SK-N-SH (cell line): ENCODE results near the gene RHOJ. TPM values are rescaled to one million over a fixed set of nuclear protein-coding genes. Genes with fewer than 3 reads are reported as not detected.
A peak's percentile ranks its signal among the peaks of the same experiment; 100 is the strongest.

Source experiments
- CTCF ChIA-PET: fragments of 300-600, 350-600 bp; formaldehyde crosslinking; extraction: SDS; loops from one replicate; lab custom pipeline; 2021; lab: Yijun Ruan, JAX
- POLR2A ChIA-PET: fragments of 350-600 bp; sonication (Branson Sonifier 250); formaldehyde crosslinking; extraction: SDS; loops from one replicate; lab custom pipeline; 2020; ENCODE audit warnings: antibody characterized with exemption, inconsistent platforms; lab: Yijun Ruan, JAX
- DNase-seq: peaks from one replicate; pipeline ENCODE4 v3.0.0; 2012
- H2AFZ ChIP-seq: fragments of 200-600 bp; sonication (generic); 2 replicates; pipeline ENCODE4 v1.8.1; 2016; ENCODE audit warnings: antibody characterized with exemption, mild to moderate bottlenecking, low read depth
- H3F3A ChIP-seq: fragments of 200-600 bp; sonication (generic); replicated peaks from 2 replicates; pipeline ENCODE3; 2016; ENCODE audit warnings: antibody characterized with exemption, mild to moderate bottlenecking; ENCODE audit not compliant: insufficient read depth
- H3K27ac ChIP-seq, 2 experiments: fragments of 200-500 bp in 1 of 2; fragments of 200-600 bp in 1 of 2; sonication (Bioruptor generic) in 1 of 2; sonication (generic), shearing (Covaris generic) in 1 of 2; 2 replicates each; pipeline versions ENCODE4 v1.5.1 to v1.6.1; 2014 to 2016; ENCODE audit warnings: low read depth in 2 of 2, inconsistent platforms in 1 of 2, low read length in 1 of 2, mild to moderate bottlenecking in 1 of 2, mixed read lengths in 1 of 2
- H3K27me3 ChIP-seq: fragments of 200-600 bp; sonication (generic), shearing (Covaris generic); 2 replicates; pipeline ENCODE4 v1.6.1; 2016; ENCODE audit warnings: mixed run types; ENCODE audit not compliant: insufficient read depth
- H3K36me3 ChIP-seq, 2 experiments: fragments of 200-500 bp in 1 of 2; fragments of 200-600 bp in 1 of 2; sonication (Bioruptor generic) in 1 of 2; sonication (generic) in 1 of 2; replicated peaks in 1 of 2; 2 replicates each; pipeline versions ENCODE3 to v1.5.1; 2014 to 2016; ENCODE audit warnings: low read length in 1 of 2, mild to moderate bottlenecking in 1 of 2; ENCODE audit not compliant: insufficient read depth in 2 of 2, control insufficient read depth in 1 of 2
- H3K4me1 ChIP-seq, 2 experiments: fragments of 200-500 bp in 1 of 2; fragments of 200-600 bp in 1 of 2; sonication (Bioruptor generic) in 1 of 2; sonication (generic), shearing (Covaris generic) in 1 of 2; 2 replicates each; pipeline versions ENCODE4 v1.5.1 to v1.6.1; 2014 to 2016; ENCODE audit warnings: low read depth in 1 of 2, low read length in 1 of 2, mixed run types in 1 of 2; ENCODE audit not compliant: insufficient read depth in 2 of 2, control insufficient read depth in 1 of 2
- H3K4me2 ChIP-seq: fragments of 200-600 bp; sonication (generic), shearing (Covaris generic); 2 replicates; pipeline ENCODE4 v1.6.1; 2017; ENCODE audit warnings: mixed run types
- H3K4me3 ChIP-seq, 2 experiments: fragments of 200-500 bp in 1 of 2; fragments of 200-600 bp in 1 of 2; sonication (Bioruptor generic) in 1 of 2; sonication (generic), shearing (Covaris generic) in 1 of 2; 2 replicates each; pipeline versions ENCODE4 v1.5.1 to v1.8.1; 2014 to 2016; ENCODE audit warnings: low read depth in 2 of 2, inconsistent platforms in 1 of 2, low read length in 1 of 2, mild to moderate bottlenecking in 1 of 2, mixed read lengths in 1 of 2, moderate library complexity in 1 of 2
- H3K79me2 ChIP-seq: fragments of 200-600 bp; sonication (generic); 2 replicates; pipeline ENCODE4 v1.8.1; 2017; ENCODE audit warnings: mild to moderate bottlenecking; ENCODE audit not compliant: insufficient read depth
- H3K9ac ChIP-seq: fragments of 200-600 bp; sonication (generic); 2 replicates; pipeline ENCODE4 v1.6.1; 2017; ENCODE audit warnings: mixed run types
- H3K9me2 ChIP-seq: fragments of 200-600 bp; sonication (generic); 2 replicates; pipeline ENCODE4 v1.6.1; 2017; ENCODE audit warnings: mixed run types
- H3K9me3 ChIP-seq: fragments of 200-600 bp; sonication (generic); 2 replicates; pipeline ENCODE4 v1.6.1; 2017; ENCODE audit warnings: mixed run types, mild to moderate bottlenecking, moderate library complexity
- H4K20me1 ChIP-seq: fragments of 200-600 bp; sonication (generic); 2 replicates; pipeline ENCODE4 v1.6.1; 2017; ENCODE audit warnings: mild to moderate bottlenecking, mixed run types; ENCODE audit not compliant: insufficient read depth
- CHD2 ChIP-seq: fragments of 150-350 bp; IDR thresholded peaks from 2 replicates; pipeline ENCODE4 v1.6.1; 2018; ENCODE audit warnings: low read length; ENCODE audit not compliant: partially characterized antibody
- MEF2A ChIP-seq: IDR thresholded peaks from 2 replicates; pipeline ENCODE4 v1.4.0; 2012; ENCODE audit warnings: low read depth, borderline replicate concordance
- MXI1 ChIP-seq: IDR thresholded peaks from 2 replicates; pipeline ENCODE4 v1.6.1; 2012; ENCODE audit warnings: mild to moderate bottlenecking, low read depth, low read length, improper control_type of control experiment
- NFIC ChIP-seq: IDR thresholded peaks from 2 replicates; pipeline ENCODE4 v1.4.0; 2012; ENCODE audit warnings: borderline replicate concordance
- SMC3 ChIP-seq: IDR thresholded peaks from 2 replicates; pipeline ENCODE4 v1.6.1; 2012; ENCODE audit warnings: low read depth, low read length, improper control_type of control experiment
- YY1 ChIP-seq: IDR thresholded peaks from 2 replicates; pipeline ENCODE4 v1.4.0; 2012; ENCODE audit warnings: low read depth, mild to moderate bottlenecking
- WGBS: methylation state at CpG from one replicate; pipeline ENCODE4 v1.1.6; 2017; ENCODE audit warnings: low lambda C conversion rate; 5-methylcytosine and 5-hydroxymethylcytosine counted together
- polyA plus RNA-seq, 3 experiments: library from polyadenylated mRNA; depleted of rRNA; stranded (reverse); fragments of >200 nt; gene quantifications; 2 replicates each; pipeline ENCODE4 v1.2.3, GENCODE V29; 2012
- TF ChIP-seq, protein P1 (sequence below): IDR thresholded peaks from 2 replicates; pipeline ENCODE4 v1.6.1; 2012; ENCODE audit warnings: mild to moderate bottlenecking, low read depth, low read length, moderate library complexity
- TF ChIP-seq, protein P2 (sequence below): IDR thresholded peaks from 2 replicates; pipeline ENCODE4 v1.4.0; 2012; ENCODE audit warnings: low read depth, borderline replicate concordance
- TF ChIP-seq, protein P3 (sequence below): fragments of 200-600 bp; sonication (generic); IDR thresholded peaks from 2 replicates; pipeline ENCODE4 v1.6.1; 2017; ENCODE audit warnings: antibody characterized with exemption, mild to moderate bottlenecking, moderate library complexity

Gene RHOJ
- polyA plus RNA-seq, 1 of the 3 experiments (the other 2 are of a cell fraction) = 12.1 TPM

DNA sequence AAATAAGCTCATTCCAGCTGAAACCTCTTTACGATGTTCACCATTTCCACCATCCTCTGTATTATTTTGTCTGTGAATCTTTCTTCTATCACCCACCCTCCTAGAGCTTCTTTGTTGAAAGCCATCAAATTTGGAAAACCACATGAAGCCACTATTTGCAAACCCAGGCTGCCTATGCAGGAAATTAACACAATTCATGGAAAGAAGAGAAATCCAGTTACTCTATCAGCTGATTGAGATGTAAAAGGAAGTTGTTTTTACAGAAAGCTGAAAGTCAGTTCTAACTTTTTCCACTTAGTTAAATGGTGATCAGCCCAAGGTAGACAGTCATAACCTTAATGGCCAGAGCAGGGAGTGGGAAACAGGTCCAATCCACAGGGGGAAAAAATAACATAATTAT is 6.6 kb downstream of the RHOJ start:
- TF ChIP-seq CHD2 (no peak), SMC3 (no peak), NFIC (no peak), YY1 (no peak), MEF2A (no peak)
- TF ChIP-seq, protein P1, sequence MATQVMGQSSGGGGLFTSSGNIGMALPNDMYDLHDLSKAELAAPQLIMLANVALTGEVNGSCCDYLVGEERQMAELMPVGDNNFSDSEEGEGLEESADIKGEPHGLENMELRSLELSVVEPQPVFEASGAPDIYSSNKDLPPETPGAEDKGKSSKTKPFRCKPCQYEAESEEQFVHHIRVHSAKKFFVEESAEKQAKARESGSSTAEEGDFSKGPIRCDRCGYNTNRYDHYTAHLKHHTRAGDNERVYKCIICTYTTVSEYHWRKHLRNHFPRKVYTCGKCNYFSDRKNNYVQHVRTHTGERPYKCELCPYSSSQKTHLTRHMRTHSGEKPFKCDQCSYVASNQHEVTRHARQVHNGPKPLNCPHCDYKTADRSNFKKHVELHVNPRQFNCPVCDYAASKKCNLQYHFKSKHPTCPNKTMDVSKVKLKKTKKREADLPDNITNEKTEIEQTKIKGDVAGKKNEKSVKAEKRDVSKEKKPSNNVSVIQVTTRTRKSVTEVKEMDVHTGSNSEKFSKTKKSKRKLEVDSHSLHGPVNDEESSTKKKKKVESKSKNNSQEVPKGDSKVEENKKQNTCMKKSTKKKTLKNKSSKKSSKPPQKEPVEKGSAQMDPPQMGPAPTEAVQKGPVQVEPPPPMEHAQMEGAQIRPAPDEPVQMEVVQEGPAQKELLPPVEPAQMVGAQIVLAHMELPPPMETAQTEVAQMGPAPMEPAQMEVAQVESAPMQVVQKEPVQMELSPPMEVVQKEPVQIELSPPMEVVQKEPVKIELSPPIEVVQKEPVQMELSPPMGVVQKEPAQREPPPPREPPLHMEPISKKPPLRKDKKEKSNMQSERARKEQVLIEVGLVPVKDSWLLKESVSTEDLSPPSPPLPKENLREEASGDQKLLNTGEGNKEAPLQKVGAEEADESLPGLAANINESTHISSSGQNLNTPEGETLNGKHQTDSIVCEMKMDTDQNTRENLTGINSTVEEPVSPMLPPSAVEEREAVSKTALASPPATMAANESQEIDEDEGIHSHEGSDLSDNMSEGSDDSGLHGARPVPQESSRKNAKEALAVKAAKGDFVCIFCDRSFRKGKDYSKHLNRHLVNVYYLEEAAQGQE = no peak
- TF ChIP-seq, protein P2, sequence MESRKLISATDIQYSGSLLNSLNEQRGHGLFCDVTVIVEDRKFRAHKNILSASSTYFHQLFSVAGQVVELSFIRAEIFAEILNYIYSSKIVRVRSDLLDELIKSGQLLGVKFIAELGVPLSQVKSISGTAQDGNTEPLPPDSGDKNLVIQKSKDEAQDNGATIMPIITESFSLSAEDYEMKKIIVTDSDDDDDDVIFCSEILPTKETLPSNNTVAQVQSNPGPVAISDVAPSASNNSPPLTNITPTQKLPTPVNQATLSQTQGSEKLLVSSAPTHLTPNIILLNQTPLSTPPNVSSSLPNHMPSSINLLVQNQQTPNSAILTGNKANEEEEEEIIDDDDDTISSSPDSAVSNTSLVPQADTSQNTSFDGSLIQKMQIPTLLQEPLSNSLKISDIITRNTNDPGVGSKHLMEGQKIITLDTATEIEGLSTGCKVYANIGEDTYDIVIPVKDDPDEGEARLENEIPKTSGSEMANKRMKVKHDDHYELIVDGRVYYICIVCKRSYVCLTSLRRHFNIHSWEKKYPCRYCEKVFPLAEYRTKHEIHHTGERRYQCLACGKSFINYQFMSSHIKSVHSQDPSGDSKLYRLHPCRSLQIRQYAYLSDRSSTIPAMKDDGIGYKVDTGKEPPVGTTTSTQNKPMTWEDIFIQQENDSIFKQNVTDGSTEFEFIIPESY = no peak
- DNase-seq = no peak
- 0% methylated on average over 1 of the region's 1 CpG for WGBS
- H2AFZ ChIP-seq = no peak overlapping the region
- CTCF ChIA-PET = interaction anchor here (0.9 to 1.5 kb wide), 2 partner anchors 51 to 98 kb away, joined by 3 read pairs; no protein-coding TSS in a partner anchor
- H3K4me2 ChIP-seq = no peak overlapping the region
- H3F3A ChIP-seq = no peaks in the 10 kb centered on the region
- no peaks in the 10 kb centered on the region; a peak in 1 of 4 replicates for H3K4me1 ChIP-seq
- H3K9ac ChIP-seq = no peak overlapping the region
- no peak overlapping the region for H3K4me3 ChIP-seq
- H3K79me2 ChIP-seq = peaks cover 19% of the 10 kb centered on the region
- peaks cover 0 to 4% of the 10 kb centered on the region in 2 experiments for H3K36me3 ChIP-seq
- H3K27ac ChIP-seq = no peak overlapping the region
- no peaks in the 10 kb centered on the region for H4K20me1 ChIP-seq
- H3K9me3 ChIP-seq = no peaks in the 10 kb centered on the region
- H3K27me3 ChIP-seq = no peaks in the 10 kb centered on the region
- no peaks in the 10 kb centered on the region for H3K9me2 ChIP-seq
- POLR2A ChIA-PET = no interaction called here

DNA sequence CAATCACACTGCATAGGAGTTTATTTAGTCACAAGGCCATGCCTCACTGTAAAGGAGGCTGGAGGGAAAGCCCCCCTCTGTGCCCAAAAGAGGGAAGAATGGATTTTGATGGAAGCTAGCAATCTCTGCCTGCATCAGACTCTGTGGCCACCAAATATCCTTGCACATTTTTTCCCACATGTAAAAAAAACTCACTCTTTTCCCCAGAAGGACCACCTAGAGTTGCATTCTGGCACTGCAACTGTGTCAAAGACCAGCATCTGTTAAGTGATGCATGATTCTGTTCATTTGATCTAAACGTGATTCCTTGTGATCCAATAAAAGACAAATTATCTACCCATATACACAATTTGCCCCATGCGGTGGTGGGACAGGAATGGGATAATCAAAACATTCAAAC is 8.0 kb downstream of the RHOJ start:
- Histone ChIP-seq H3K4me1 (no peaks in the 10 kb centered on the region; a peak in 1 of 4 replicates), H3K79me2 (peaks cover 5% of the 10 kb centered on the region)

More for the DNA sequence above, 8.0 kb downstream of the RHOJ start:
- no peaks in the 10 kb centered on the region for H3F3A ChIP-seq
- H3K36me3 ChIP-seq = peaks cover 0 to 4% of the 10 kb centered on the region in 2 experiments
- no peaks in the 10 kb centered on the region for H3K9me2 ChIP-seq
- CTCF ChIA-PET = interaction anchor here (0.9 kb wide), 1 partner anchor 8 kb away, joined by 3 read pairs; the partner anchor contains the start of gene RHOJ
- no peak overlapping the region for H3K9ac ChIP-seq
- H4K20me1 ChIP-seq = no peaks in the 10 kb centered on the region
- TF ChIP-seq MXI1 = no peak
- TF ChIP-seq, protein P3, sequence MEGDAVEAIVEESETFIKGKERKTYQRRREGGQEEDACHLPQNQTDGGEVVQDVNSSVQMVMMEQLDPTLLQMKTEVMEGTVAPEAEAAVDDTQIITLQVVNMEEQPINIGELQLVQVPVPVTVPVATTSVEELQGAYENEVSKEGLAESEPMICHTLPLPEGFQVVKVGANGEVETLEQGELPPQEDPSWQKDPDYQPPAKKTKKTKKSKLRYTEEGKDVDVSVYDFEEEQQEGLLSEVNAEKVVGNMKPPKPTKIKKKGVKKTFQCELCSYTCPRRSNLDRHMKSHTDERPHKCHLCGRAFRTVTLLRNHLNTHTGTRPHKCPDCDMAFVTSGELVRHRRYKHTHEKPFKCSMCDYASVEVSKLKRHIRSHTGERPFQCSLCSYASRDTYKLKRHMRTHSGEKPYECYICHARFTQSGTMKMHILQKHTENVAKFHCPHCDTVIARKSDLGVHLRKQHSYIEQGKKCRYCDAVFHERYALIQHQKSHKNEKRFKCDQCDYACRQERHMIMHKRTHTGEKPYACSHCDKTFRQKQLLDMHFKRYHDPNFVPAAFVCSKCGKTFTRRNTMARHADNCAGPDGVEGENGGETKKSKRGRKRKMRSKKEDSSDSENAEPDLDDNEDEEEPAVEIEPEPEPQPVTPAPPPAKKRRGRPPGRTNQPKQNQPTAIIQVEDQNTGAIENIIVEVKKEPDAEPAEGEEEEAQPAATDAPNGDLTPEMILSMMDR = peak; percentile 25; the same call in 1 of the 2 replicates
- 12% methylated on average over 2 of the region's 2 CpGs for WGBS
- DNase-seq = no peak
- H3K4me2 ChIP-seq = no peak overlapping the region
- no peak overlapping the region for H3K4me3 ChIP-seq
- POLR2A ChIA-PET = no interaction called here
- H2AFZ ChIP-seq = no peak overlapping the region
- H3K27me3 ChIP-seq = no peaks in the 10 kb centered on the region
- H3K27ac ChIP-seq = no peak overlapping the region
- no peaks in the 10 kb centered on the region for H3K9me3 ChIP-seq
